Liver (tissue), 3 donors: ENCODE results near the gene ANKDD1B.

Source experiments
- EGR1 ChIP-seq, 2 donors: IDR thresholded peaks; 2 replicates each; pipeline ENCODE4 v1.6.1; 2016 to 2018; ENCODE audit warnings: antibody characterized with exemption in 2 of 2, low read depth in 2 of 2
- FOXA1 ChIP-seq: IDR thresholded peaks from 2 replicates; pipeline ENCODE4 v1.6.1; 2016; ENCODE audit warnings: antibody characterized with exemption
- GABPA ChIP-seq, 2 donors: IDR thresholded peaks in 1 of 2; conservative IDR thresholded peaks in 1 of 2; 2 replicates each; pipeline ENCODE4 v1.6.1; 2016; ENCODE audit warnings: antibody characterized with exemption in 2 of 2, mild to moderate bottlenecking in 1 of 2, moderate library complexity in 1 of 2
- HNF4A ChIP-seq, 2 donors: conservative IDR thresholded peaks; 2 replicates each; pipeline ENCODE4 v1.6.1; 2016; ENCODE audit warnings: antibody characterized with exemption in 2 of 2, mild to moderate bottlenecking in 2 of 2
- RAD21 ChIP-seq, 2 donors: IDR thresholded peaks; 2 replicates each; pipeline ENCODE4 v1.6.1; 2016; ENCODE audit warnings: antibody characterized with exemption in 2 of 2, mild to moderate bottlenecking in 2 of 2
- RXRA ChIP-seq, 2 donors: IDR thresholded peaks; 2 replicates each; pipeline ENCODE4 v1.6.1; 2017 to 2018; ENCODE audit warnings: antibody characterized with exemption in 2 of 2, mild to moderate bottlenecking in 1 of 2
- TAF1 ChIP-seq: conservative IDR thresholded peaks from 2 replicates; pipeline ENCODE4 v1.6.1; 2016; ENCODE audit warnings: antibody characterized with exemption, mild to moderate bottlenecking
- YY1 ChIP-seq: IDR thresholded peaks from 2 replicates; pipeline ENCODE4 v1.6.1; 2016; ENCODE audit warnings: antibody characterized with exemption, mild to moderate bottlenecking
- TF ChIP-seq, protein P1 (sequence below): fragments of 150-350 bp; IDR thresholded peaks from 2 replicates; pipeline ENCODE4 v1.5.1; 2017; ENCODE audit warnings: improper control_type of control experiment, low read depth, low read length; ENCODE audit not compliant: missing input control
- TF ChIP-seq, protein P2 (sequence below): IDR thresholded peaks from 2 replicates; pipeline ENCODE4 v1.6.1; 2016; ENCODE audit warnings: antibody characterized with exemption
- TF ChIP-seq, protein P3 (sequence below): IDR thresholded peaks from 2 replicates; pipeline ENCODE4 v1.6.1; 2016; ENCODE audit warnings: antibody characterized with exemption, mild to moderate bottlenecking
- TF ChIP-seq, protein P4 (sequence below): IDR thresholded peaks from 2 replicates; pipeline ENCODE4 v1.6.1; 2016; ENCODE audit warnings: antibody characterized with exemption
- TF ChIP-seq, protein P5 (sequence below): IDR thresholded peaks from 2 replicates; pipeline ENCODE4 v1.6.1; 2016; ENCODE audit warnings: antibody characterized with exemption
- donor health status: healthy.
- donor health status: healthy.

DNA sequence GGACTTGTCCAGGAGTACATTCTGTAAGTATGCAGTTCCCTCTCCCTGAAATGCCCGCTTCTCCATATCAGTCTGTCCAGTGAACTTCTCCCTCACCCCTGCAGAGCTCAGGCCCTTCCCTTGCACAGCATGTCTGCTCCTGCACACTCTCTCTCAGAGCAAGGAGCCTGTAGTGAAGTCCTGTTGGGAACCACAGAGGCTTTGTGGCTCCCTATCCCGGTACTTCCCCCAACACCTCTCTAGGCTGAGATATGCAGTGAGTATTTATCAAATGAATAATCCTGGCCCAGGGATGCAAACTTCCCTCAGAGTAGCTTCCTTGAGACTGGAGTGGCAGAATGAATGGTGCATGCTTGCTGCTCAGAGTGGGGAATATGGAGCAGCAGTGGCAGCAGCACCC, 57.2 kb downstream of the ANKDD1B start:
- TF ChIP-seq, protein P1, sequence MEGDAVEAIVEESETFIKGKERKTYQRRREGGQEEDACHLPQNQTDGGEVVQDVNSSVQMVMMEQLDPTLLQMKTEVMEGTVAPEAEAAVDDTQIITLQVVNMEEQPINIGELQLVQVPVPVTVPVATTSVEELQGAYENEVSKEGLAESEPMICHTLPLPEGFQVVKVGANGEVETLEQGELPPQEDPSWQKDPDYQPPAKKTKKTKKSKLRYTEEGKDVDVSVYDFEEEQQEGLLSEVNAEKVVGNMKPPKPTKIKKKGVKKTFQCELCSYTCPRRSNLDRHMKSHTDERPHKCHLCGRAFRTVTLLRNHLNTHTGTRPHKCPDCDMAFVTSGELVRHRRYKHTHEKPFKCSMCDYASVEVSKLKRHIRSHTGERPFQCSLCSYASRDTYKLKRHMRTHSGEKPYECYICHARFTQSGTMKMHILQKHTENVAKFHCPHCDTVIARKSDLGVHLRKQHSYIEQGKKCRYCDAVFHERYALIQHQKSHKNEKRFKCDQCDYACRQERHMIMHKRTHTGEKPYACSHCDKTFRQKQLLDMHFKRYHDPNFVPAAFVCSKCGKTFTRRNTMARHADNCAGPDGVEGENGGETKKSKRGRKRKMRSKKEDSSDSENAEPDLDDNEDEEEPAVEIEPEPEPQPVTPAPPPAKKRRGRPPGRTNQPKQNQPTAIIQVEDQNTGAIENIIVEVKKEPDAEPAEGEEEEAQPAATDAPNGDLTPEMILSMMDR: no peak
- TF ChIP-seq, protein P2, sequence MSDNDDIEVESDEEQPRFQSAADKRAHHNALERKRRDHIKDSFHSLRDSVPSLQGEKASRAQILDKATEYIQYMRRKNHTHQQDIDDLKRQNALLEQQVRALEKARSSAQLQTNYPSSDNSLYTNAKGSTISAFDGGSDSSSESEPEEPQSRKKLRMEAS: no peak
- TF ChIP-seq, protein P3, sequence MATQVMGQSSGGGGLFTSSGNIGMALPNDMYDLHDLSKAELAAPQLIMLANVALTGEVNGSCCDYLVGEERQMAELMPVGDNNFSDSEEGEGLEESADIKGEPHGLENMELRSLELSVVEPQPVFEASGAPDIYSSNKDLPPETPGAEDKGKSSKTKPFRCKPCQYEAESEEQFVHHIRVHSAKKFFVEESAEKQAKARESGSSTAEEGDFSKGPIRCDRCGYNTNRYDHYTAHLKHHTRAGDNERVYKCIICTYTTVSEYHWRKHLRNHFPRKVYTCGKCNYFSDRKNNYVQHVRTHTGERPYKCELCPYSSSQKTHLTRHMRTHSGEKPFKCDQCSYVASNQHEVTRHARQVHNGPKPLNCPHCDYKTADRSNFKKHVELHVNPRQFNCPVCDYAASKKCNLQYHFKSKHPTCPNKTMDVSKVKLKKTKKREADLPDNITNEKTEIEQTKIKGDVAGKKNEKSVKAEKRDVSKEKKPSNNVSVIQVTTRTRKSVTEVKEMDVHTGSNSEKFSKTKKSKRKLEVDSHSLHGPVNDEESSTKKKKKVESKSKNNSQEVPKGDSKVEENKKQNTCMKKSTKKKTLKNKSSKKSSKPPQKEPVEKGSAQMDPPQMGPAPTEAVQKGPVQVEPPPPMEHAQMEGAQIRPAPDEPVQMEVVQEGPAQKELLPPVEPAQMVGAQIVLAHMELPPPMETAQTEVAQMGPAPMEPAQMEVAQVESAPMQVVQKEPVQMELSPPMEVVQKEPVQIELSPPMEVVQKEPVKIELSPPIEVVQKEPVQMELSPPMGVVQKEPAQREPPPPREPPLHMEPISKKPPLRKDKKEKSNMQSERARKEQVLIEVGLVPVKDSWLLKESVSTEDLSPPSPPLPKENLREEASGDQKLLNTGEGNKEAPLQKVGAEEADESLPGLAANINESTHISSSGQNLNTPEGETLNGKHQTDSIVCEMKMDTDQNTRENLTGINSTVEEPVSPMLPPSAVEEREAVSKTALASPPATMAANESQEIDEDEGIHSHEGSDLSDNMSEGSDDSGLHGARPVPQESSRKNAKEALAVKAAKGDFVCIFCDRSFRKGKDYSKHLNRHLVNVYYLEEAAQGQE: no peak
- TF ChIP-seq, protein P4, sequence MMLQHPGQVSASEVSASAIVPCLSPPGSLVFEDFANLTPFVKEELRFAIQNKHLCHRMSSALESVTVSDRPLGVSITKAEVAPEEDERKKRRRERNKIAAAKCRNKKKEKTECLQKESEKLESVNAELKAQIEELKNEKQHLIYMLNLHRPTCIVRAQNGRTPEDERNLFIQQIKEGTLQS: no peak
- TF ChIP-seq, protein P5, sequence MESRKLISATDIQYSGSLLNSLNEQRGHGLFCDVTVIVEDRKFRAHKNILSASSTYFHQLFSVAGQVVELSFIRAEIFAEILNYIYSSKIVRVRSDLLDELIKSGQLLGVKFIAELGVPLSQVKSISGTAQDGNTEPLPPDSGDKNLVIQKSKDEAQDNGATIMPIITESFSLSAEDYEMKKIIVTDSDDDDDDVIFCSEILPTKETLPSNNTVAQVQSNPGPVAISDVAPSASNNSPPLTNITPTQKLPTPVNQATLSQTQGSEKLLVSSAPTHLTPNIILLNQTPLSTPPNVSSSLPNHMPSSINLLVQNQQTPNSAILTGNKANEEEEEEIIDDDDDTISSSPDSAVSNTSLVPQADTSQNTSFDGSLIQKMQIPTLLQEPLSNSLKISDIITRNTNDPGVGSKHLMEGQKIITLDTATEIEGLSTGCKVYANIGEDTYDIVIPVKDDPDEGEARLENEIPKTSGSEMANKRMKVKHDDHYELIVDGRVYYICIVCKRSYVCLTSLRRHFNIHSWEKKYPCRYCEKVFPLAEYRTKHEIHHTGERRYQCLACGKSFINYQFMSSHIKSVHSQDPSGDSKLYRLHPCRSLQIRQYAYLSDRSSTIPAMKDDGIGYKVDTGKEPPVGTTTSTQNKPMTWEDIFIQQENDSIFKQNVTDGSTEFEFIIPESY: no peak
- no peak for TF ChIP-seq YY1
- no peak for TF ChIP-seq RXRA (IDR thresholded peaks at IDR 0.05)
- no peak for TF ChIP-seq RAD21 (IDR thresholded peaks at IDR 0.05)
- TF ChIP-seq FOXA1: no peak
- TF ChIP-seq GABPA (IDR thresholded peaks at IDR 0.05 in 1 of 2, conservative IDR thresholded peaks at IDR 0.05 in 1 of 2): no peak
- no peak for TF ChIP-seq EGR1 (IDR thresholded peaks at IDR 0.05; ENCODE audit: low read depth in 2 of 2)
- no peak for TF ChIP-seq TAF1
- TF ChIP-seq HNF4A (conservative IDR thresholded peaks at IDR 0.05): no peak
